ENCODE results near the gene H6PD.

H6PD gene

DNA sequence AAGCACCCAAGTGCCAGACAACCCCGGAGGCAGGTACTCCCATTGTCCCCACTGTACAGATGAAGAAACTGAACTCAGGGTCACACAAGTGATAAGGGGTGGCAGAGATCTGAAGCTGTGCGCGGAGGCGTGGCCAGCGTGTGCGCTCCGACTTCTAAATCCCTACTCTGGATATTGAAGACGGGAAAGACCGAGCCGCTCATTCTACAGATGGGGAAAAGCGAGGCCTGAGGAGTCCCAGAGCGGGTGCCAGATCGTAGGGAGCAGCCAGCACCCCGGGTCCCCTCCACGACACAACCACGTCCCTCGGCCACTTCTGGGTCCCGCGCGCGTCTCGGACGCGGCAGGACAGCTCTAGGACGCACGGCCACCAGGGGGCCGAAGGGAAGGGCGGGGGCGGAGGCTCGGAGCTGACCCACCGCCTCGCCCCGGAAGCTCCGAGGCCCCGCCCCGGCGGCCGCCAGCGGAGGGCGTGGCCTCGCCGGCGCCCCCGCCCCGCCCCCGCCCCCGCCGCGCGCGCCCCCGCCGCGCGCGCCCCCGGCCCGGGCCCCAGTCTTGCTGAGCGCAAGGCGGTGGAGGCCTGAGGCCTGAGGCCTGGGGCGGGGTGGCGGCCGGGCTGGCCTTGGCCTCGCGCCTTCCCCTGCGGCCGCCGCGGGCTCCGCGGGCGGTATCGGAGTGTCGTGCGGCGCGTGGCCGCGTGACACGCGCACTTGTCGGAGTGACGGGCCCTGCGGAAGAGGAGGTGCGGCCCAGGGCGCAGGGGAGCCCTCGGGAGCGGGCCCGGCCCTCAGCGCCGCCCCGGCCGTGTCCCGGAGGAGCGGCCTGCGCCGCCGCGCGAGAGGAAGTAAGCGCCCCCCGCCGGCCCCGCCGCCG lies at the start of gene H6PD:
Gene H6PD (plus strand): TSS at position 552 of the 873 bp plus-strand sequence. CDS start 10,161 bp downstream, outside the sequence.
- peak; percentile 65 for DNase-seq

DNA sequence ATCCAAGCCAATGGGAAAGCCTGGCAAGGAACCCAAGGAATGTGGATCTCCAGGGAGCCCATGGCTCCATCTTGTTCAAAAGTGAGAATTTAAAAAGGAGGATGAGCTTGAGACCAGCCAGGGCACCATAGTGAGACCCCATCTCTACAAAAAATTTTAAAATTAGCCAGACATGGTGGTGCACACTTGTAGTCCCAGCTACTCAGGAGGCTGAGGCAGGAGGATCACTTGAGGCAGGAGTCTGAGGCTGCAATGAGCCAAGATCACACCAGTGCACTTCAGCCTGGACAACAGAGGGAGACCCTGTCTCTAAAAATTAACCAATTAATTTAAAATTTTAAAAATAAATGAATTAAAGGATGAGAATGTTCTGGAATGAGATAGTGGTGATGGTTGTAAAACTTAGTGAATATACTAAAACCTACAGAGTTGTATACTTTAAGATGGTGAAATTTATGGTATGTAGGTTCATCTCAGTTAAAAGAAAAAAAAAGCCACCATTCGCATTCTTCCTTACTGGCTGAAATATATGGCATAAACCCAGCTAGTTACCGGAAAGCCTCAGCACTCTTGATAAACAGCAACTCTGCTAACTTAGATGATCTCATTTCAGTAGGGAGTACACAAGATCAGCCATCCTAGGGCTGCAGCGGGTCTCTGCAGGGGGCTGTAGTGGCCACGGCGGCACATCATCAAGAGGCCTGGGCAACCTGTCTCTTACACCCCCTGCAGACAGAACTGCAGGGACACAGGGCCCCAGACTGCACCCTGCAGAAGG lies 48.3 kb upstream of the H6PD start:
- DNase-seq = no peak

GRCh38 chr1:9187004-9187403 lies 47.6 kb upstream of the H6PD start:
- no peak for DNase-seq

DNA sequence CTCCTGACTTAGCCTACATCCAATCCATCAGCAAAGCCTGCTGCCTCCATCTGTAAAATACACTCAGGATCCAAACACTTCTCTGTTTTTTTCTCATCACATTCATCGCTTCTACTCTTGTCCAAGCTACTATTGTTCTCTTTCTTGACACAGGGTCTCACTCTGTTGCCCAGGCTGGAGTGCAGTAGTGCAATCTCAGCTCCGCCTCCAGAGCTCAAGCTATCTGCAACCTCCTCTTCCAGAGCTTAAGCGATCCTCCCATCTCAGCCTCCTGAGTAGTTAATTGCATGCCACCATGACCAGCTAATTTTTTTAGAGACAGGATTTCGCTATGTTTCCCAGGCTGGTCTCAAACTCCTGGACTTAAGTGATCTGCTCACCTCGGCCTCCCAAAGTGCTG lies 44.3 kb upstream of the H6PD start:
- DNase-seq = no peak

- no peak for DNase-seq
These were observed 43.3 kb upstream of the H6PD start for GRCh38 chr1:9191231-9191630.

- DNase-seq = no peak
These were observed 41.9 kb upstream of the H6PD start for GRCh38 chr1:9192578-9193232.

- DNase-seq = no peak
These were observed 41.3 kb upstream of the H6PD start for GRCh38 chr1:9193233-9193625.

DNA sequence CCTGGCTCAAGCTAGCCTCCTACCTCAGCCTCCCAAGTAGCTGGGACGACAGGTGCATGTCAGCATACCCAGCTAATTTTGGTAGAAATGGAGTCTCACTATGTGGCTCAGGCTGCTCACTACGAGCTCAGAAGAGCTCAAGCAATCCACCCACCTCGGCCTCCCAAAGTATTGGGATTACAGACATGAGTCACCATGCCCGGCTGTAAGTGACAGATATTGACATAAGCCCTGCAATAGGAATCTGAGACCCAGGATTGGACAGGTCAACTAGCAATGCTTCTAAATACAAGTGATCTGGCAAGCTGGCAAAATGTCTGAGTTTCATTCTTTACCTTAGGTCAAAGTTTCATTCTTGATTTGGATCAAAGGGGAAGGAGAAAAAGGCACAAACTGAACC lies 40.5 kb upstream of the H6PD start:
- DNase-seq = no peak

DNA sequence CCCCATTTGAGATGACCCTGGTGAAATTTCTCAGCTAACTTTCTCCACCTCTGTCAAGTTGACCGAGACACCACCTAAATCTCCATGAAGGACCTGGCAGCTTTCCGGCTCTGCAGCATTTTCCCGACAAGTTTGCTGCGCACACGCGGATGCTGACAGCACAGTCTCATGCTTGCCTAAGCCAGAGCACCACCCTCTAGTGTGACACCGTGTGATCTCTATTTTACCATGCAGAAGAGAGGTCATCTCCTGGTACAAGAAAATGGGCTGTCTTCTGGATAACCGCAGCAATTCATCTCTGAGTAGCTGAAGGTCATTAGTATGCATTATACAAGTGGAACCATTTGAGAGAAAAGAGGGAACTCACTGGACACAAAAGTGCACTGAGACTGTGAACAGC lies 38.9 kb upstream of the H6PD start:
- no peak for DNase-seq

DNA sequence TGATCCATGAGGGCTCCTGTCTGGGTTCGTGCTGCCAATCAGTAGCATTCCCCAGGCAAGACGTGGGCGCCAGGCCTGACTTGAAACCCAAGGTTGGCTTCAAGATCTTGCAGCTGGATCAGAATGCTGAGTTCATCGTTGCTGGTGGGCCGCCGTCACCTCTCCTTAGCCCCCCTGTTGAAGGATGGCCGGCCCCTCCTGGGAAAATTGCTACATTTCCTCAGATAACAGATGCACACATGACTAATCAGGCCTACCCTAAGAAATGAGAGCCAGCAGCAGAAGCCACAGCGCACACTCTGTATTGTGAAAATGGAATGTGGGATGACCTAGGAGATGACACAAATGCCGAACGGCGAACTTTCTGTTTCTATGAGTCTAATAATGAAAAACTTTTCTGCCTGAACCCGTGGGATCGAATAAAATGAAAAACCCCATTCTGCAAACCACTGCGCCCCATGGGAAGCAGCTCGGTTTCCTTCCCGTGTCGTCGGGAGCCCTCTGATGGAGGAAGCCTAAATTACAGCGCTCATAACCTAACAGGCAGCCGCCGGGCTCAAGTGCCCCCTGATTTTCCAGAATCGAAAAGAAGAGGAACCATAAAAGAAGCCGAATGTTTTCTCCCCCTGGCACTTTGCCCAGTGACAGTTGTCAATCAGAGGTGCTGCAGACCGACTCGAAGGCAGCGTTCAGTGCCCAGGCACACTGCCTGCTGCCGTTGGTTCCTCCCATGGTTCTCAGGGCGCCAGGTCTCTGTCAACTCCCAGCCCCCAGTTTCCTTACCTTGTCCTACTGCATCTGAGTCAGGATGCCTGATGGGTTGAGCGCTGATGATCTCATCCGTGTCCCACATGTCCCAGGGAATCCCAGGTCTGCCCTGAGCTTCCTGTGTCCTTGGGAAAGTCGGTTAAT lies 38.2 kb upstream of the H6PD start:
- DNase-seq = peak; percentile 57

DNA sequence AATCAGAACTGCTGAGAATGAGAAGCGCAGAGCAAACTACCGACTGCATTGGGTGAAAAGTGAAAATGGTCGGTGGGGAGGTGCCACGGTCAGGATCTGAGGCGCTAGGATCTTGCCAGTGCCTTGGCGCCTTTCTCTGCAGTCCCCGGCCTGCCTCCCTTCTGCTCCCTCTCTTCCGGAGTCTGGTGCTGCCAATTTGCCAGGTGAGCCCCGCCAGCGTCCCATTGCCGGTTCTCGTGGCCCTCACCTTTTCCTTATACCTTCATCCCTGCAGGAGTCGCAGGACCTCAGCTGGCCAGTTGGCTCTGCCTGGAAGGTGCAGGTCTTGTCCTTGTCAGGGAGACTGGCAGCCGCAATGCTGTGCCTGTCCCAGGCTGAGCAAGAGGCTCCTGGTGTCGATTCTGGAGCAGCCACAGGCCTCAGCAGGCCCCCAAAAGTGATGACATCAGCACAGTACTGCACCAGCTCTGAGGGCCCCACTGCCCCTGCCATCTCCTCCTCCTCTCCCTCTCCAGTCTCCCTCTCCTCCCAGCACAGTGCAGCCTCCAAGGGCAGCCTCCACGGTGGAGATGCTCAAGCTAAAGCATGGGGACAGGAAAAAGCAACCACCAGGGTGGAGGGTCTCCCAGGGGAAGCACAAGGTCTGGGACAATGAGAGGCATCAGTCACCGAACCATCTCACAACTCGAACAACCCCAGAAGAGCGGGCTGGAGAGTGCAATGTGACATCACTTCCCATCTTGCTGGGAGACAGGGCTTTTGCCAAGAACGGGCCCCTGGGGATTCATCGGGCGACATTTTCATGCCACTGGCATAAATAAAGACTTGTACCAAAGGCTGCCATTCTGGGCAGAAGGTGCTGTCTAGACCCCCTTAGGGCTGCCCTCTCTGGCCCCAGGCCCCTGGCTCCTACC lies 37.1 kb upstream of the H6PD start:
- DNase-seq = no peak

- no peak for DNase-seq
These were observed 35.8 kb upstream of the H6PD start for GRCh38 chr1:9198538-9199361.

- no peak for DNase-seq
These were observed 34.1 kb upstream of the H6PD start for GRCh38 chr1:9200441-9200840.

GRCh38 chr1:9201401-9202239 lies 33.0 kb upstream of the H6PD start:
- no peak for DNase-seq

DNA sequence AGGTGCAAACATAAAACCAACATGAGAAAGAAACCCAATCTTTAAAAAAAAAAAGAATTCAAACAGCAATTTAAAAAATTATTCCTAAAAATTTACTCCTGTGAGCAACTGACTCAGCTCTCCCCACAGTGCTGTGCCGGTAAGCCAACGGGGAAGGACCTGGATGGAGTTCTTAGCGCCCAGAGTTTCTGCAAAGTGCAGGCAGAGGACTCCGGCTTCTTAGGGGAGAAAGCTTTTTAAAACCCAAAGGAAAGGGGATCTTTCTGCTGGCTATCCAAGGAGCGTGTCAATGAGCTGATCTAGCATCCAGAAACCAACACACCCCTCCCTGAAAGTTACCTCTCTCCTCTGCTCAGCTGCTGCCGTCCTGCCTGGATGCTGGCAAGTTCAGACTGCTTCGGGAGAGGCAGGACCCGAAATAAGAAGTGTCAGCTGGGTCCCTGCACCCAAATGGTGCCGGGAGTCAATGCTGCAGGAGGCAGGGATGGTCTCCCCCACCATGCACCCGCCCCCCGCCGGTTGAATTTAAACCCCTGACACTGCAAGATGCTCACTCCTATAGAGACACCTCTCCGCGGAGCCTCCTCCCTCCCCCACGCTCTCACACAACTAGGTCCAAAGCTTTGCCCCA lies 32.2 kb upstream of the H6PD start:
- no peak for DNase-seq

GRCh38 chr1:9203511-9203982 lies 31.0 kb upstream of the H6PD start:
- DNase-seq = no peak

GRCh38 chr1:9204156-9204720 lies 30.3 kb upstream of the H6PD start:
- no peak for DNase-seq

GRCh38 chr1:9207086-9207485 lies 27.5 kb upstream of the H6PD start:
- no peak for DNase-seq
